ENCODE measurements around the gene NADK2. TPM values are rescaled to one million over a fixed set of nuclear protein-coding genes. Genes with fewer than 3 reads are reported as not detected.

The NADK2 gene
- total and polyA plus RNA-seq, 2 donors (not counting 3 experiments of a cell fraction or from before 2014, with no cell fraction given): 4.0 to 20.3 TPM

DNA sequence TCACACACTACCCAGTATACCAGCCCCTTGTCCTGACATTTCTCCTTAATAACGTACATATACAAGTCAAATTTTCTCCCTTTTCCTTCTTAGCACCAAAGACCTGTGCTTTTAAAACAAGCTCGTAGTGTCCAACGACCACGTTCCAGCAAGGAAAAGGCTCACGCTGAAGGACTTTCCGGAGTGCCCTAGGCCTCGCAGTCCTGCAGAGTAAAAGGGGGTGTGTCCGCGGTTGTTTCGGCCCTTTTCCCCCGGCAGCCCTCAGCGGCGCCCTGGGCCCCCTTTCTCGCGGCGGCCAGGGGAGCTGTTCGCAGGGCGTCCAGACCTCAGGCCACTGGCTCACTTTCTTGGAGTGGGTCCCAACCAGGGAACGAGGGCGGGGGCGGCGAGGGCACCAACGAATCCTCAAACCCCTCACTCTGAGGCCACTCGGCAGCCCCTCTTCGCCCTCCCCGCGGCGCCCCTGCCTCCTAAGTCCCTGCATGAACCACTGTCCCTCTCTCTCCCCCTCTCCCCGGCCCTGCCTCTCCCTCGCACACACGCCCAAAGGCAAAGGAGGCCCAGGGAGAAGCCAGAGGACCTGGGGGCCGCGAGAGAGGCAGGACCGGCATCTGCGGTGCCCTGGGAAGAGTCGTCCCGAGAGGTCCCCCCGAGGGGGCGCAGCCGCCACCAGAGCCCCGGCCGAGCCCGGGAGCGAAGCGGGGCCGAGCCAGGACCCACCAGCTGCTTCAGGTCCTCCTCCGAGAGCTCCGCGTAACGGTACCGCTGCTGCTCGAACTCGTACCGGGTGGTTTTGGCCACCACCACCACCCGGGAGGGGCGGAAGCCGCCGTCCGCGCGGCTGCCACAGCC is 720 bp downstream of the NADK2 start:
- Histone ChIP-seq H3K4me3 (replicated peaks in 1 of 3; ENCODE audit: insufficient read depth in 1 of 3, low read depth in 1 of 3, low read length in 3 of 3) (peak overlapping the region; percentile 46 to 59 (median 47)), H3K4me1 (ENCODE audit: control insufficient read depth, extremely low read depth, insufficient read depth, low read length) (peaks cover 16% of the 10 kb centered on the region), H3K36me3 (ENCODE audit: control insufficient read depth in 2 of 2, extremely low read depth in 1 of 2, insufficient read depth in 2 of 2, low read length in 2 of 2) (no peaks in the 10 kb centered on the region), H2AFZ (ENCODE audit: low read depth, low read length) (peak overlapping the region; percentile 81), H3K79me2 (ENCODE audit: control insufficient read depth, insufficient read depth, low read length) (peaks cover 12% of the 10 kb centered on the region), H3K27ac (ENCODE audit: insufficient read depth, low read depth, low read length) (peak overlapping the region; percentile 71), H4K20me1 (replicated peaks; ENCODE audit: control insufficient read depth, extremely low read depth, insufficient read depth, low read length) (no peaks in the 10 kb centered on the region), H3K9me3 (replicated peaks; ENCODE audit: control insufficient read depth, insufficient read depth, low read length) (no peaks in the 10 kb centered on the region), H3K4me2 (ENCODE audit: insufficient read depth, low read length) (peak overlapping the region; percentile 56), H3K27me3 (ENCODE audit: control insufficient read depth in 2 of 2, insufficient read depth in 2 of 2, low read length in 2 of 2) (no peaks in the 10 kb centered on the region), H3K9ac (replicated peaks; ENCODE audit: extremely low read depth, insufficient read depth, low read length) (peak overlapping the region; percentile 74), H3K9me1 (replicated peaks; ENCODE audit: control insufficient read depth, extremely low read depth, insufficient read depth, low read length) (no peaks in the 10 kb centered on the region)
- BruUV-seq (replicated peaks): no TSS peak
- ChIA-PET POLR2A (interaction anchor here (1.2 kb wide), 1 partner anchor 90 kb away, joined by 4 read pairs; no protein-coding TSS in a partner anchor), CTCF (interaction anchor here (0.9 to 3.5 kb wide), 23 partner anchors 9 to 636 kb away, joined by 3 to 44 read pairs (median 5); partner anchors contain the start of genes LMBRD2, NIPBL, RANBP3L and SKP2)
- DNase-seq (ENCODE audit: low read depth, low spot score) (peak; percentile 75), FAIRE-seq (peak; percentile 64)
- intact Hi-C loops (cut with micrococcal nuclease): loop anchor here (1.0 to 10.0 kb wide), 5 partner anchors 32 to 636 kb away; partner anchors contain the start of gene NIPBL
- dilution Hi-C loops (cut with MboI; ENCODE audit: extremely low pct_ligation_motif_present, low sequenced_read_pairs): no loop called here
- TF ChIP-seq EZH2 (IDR thresholded peaks at IDR 0.05; ENCODE audit: borderline replicate concordance, low read depth, low read length, severe bottlenecking) (no peak), MYC (IDR thresholded peaks at IDR 0.05; ENCODE audit: low read depth, low read length) (no peak), JUN (IDR thresholded peaks at IDR 0.05; ENCODE audit: borderline replicate concordance, insufficient read depth, insufficient read length, low read depth) (no peak), POLR2A (IDR thresholded peaks at IDR 0.05; ENCODE audit: low read depth, low read length) (no peak)
- TF ChIP-seq, protein P1, sequence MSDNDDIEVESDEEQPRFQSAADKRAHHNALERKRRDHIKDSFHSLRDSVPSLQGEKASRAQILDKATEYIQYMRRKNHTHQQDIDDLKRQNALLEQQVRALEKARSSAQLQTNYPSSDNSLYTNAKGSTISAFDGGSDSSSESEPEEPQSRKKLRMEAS (IDR thresholded peaks at IDR 0.05; ENCODE audit: insufficient read depth, insufficient read length): no peak
- TF ChIP-seq, protein P2, sequence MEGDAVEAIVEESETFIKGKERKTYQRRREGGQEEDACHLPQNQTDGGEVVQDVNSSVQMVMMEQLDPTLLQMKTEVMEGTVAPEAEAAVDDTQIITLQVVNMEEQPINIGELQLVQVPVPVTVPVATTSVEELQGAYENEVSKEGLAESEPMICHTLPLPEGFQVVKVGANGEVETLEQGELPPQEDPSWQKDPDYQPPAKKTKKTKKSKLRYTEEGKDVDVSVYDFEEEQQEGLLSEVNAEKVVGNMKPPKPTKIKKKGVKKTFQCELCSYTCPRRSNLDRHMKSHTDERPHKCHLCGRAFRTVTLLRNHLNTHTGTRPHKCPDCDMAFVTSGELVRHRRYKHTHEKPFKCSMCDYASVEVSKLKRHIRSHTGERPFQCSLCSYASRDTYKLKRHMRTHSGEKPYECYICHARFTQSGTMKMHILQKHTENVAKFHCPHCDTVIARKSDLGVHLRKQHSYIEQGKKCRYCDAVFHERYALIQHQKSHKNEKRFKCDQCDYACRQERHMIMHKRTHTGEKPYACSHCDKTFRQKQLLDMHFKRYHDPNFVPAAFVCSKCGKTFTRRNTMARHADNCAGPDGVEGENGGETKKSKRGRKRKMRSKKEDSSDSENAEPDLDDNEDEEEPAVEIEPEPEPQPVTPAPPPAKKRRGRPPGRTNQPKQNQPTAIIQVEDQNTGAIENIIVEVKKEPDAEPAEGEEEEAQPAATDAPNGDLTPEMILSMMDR (IDR thresholded peaks at IDR 0.05; ENCODE audit: extremely low read depth in 1 of 2, insufficient read depth in 1 of 2, low read depth in 1 of 2, low read length in 2 of 2): peak in 1 of 2 donors; percentile 9

All from endothelial cell of umbilical vein (primary cell).